Vagina (tissue), 2 donors: ENCODE results near the gene ATXN7L3. TPM values are rescaled to one million over a fixed set of nuclear protein-coding genes. Genes with fewer than 3 reads are reported as not detected.

Source experiments
- DNase-seq, 2 donors: peaks; one replicate each; pipeline ENCODE4 v3.0.0-alpha.2; 2017; ENCODE audit errors: extremely low spot score in 2 of 2
- H3K27ac ChIP-seq: fragments of 200-600 bp; sonication (generic); one replicate; pipeline ENCODE4 v1.5.1; 2019
- H3K27me3 ChIP-seq: fragments of 200-600 bp; sonication (generic); one replicate; pipeline ENCODE4 v1.5.1; 2019
- H3K36me3 ChIP-seq, 2 donors: fragments of 200-600 bp; sonication (generic); one replicate each; pipeline ENCODE4 v1.5.1; 2017 to 2019
- H3K4me1 ChIP-seq: fragments of 200-600 bp; sonication (generic); one replicate; pipeline ENCODE4 v1.5.1; 2019
- H3K4me3 ChIP-seq, 2 donors: fragments of 200-600 bp; sonication (generic); 1 replicate in 1 of 2; 2 replicates in 1 of 2; pipeline ENCODE4 v1.5.1; 2016 to 2019
- H3K9me3 ChIP-seq: fragments of 200-600 bp; sonication (generic); one replicate; pipeline ENCODE4 v1.5.1; 2019
- POLR2A ChIP-seq, 2 donors: fragments of 450-650 bp; IDR thresholded peaks; one replicate each; pipeline ENCODE4 v1.6.1; 2017; ENCODE audit warnings: antibody characterized with exemption in 2 of 2, mild to moderate bottlenecking in 2 of 2, moderate library complexity in 2 of 2
- POLR2AphosphoS5 ChIP-seq, 2 donors: sonication (generic); formaldehyde crosslinking; IDR thresholded peaks; one replicate each; pipeline ENCODE4 v1.9.0; 2017; ENCODE audit warnings: antibody characterized with exemption in 2 of 2, mild to moderate bottlenecking in 2 of 2, low read depth in 1 of 2; ENCODE audit not compliant: insufficient read depth in 1 of 2
- intact Hi-C: fragments of 100-400 bp; cut with DNase I; formaldehyde crosslinking; loops from one replicate; pipeline ENCODE4 v1.15.1; 2023
- total RNA-seq: library from RNA; depleted of rRNA; stranded (reverse); fragments of >200 nt; gene quantifications from one replicate; pipeline ENCODE4 v1.2.3, GENCODE V29; 2016
- TF ChIP-seq, protein P1 (sequence below), 3 experiments: fragments of 450-650 bp in 2 of 3; fragments of 200-600 bp in 1 of 3; sonication (generic) in 1 of 3; IDR thresholded peaks; one replicate each; pipeline ENCODE4 v1.5.1; 2017 to 2019; ENCODE audit warnings: antibody characterized with exemption in 3 of 3, mild to moderate bottlenecking in 2 of 3, moderate library complexity in 2 of 3

Gene ATXN7L3
- total RNA-seq, 1 donor from 2014 or later: 27.3 TPM

DNA sequence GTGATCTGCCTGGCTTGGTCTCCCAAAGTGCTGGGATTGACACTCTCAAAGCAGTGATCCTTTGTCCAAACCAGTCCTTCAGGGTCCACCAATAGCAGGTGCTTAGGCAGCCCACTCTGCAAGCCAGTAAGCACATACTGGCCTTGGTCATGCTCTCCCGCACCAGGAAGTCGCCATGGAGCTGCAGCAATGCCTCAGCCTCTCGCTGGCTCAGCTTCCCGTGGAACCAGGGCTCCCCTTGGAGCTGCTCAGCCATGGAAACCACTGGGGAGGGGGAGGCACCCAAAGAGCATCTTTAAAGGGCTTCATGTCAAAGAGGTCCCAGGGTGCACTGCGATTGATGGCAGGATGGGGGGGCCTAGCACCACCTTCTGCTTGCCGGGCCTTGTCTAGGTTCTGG, 29.4 kb upstream of the ATXN7L3 start:
- Histone ChIP-seq H3K4me1 (no peaks in the 10 kb centered on the region), H3K36me3 (no peaks in the 10 kb centered on the region), H3K9me3 (no peaks in the 10 kb centered on the region), H3K27me3 (no peaks in the 10 kb centered on the region), H3K4me3 (no peak overlapping the region), H3K27ac (no peak overlapping the region)
- TF ChIP-seq POLR2AphosphoS5 (IDR thresholded peaks at IDR 0.05; ENCODE audit: insufficient read depth in 1 of 2, low read depth in 1 of 2) (no peak), POLR2A (IDR thresholded peaks at IDR 0.05) (no peak)
- TF ChIP-seq, protein P1, sequence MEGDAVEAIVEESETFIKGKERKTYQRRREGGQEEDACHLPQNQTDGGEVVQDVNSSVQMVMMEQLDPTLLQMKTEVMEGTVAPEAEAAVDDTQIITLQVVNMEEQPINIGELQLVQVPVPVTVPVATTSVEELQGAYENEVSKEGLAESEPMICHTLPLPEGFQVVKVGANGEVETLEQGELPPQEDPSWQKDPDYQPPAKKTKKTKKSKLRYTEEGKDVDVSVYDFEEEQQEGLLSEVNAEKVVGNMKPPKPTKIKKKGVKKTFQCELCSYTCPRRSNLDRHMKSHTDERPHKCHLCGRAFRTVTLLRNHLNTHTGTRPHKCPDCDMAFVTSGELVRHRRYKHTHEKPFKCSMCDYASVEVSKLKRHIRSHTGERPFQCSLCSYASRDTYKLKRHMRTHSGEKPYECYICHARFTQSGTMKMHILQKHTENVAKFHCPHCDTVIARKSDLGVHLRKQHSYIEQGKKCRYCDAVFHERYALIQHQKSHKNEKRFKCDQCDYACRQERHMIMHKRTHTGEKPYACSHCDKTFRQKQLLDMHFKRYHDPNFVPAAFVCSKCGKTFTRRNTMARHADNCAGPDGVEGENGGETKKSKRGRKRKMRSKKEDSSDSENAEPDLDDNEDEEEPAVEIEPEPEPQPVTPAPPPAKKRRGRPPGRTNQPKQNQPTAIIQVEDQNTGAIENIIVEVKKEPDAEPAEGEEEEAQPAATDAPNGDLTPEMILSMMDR (IDR thresholded peaks at IDR 0.05): no peak
- no peak for DNase-seq
- intact Hi-C loops: no loop called here

DNA sequence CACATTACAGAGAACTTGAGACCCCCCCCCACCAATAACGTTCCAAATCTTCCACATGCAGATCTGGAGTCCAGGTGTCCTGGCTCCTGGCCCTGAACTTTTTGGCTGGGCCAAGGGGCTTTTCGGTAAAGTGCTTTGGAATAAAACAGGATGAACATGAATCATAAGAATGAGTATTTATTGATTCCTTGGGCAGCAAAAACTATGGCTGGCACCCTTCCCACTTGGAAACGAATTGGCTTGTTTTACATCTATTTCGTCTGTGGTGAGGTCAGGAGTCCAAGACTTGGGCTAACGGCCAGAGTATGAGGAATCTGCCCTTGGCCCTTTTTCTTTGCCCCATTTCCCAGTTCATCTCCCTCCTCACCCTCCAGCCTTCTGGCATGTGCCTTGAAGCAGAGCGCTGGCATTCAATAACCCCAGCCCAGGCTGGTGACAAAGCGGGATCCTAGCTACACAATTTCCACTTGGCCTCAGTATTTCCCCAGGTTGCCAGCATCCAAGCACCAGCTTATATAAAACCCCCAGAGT, 23.9 kb upstream of the ATXN7L3 start:
- no peak for DNase-seq
- no peak for TF ChIP-seq POLR2AphosphoS5 (IDR thresholded peaks at IDR 0.05; ENCODE audit: insufficient read depth in 1 of 2, low read depth in 1 of 2)
- TF ChIP-seq, protein P1 (IDR thresholded peaks at IDR 0.05): no peak
- TF ChIP-seq POLR2A (IDR thresholded peaks at IDR 0.05): no peak
- intact Hi-C loops: loop anchor here (1.0 kb wide), 2 partner anchors 23 to 101 kb away; partner anchors contain the start of gene SLC25A39
- Histone ChIP-seq H3K27me3 (no peaks in the 10 kb centered on the region), H3K36me3 (no peaks in the 10 kb centered on the region), H3K27ac (no peak overlapping the region), H3K9me3 (no peaks in the 10 kb centered on the region), H3K4me1 (peaks cover 23% of the 10 kb centered on the region), H3K4me3 (no peak overlapping the region)

DNA sequence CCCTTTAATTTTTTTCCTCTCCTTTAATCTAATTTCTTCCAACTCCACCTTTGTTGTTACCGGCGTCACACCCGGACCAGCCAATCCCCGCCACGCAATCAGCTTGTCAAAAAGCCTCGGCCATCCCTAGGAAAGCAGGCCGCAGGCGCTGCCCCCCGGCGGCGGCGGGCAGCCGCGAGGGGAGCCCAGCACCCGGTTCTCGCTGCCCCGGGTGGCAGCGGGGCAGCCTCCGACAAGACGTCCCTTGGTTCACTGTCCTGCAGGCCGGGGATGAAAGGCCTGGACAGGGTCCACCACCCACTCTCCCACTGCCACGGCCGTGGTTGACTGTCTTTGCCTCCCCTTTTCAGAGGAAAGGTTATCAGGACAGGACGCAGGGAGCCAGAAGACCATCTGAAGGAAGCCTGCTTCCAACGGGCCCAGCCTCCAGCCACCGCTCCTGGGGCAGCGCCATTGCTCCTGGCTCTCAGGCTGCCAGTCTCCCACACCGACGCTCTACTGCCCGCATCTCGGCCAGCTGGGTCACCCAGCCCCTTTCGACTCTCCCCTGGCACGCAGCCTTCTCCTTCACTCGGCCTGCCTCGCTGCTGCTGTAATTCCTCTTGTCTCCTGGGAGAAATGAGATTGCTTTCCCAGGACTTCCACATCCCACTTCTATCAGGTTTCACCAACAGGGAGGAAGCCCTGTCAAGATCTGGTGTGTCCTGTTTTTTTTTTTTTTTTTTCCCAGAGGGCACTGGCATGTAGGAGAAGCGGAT, 22.6 kb upstream of the ATXN7L3 start:
- no peak for DNase-seq
- TF ChIP-seq POLR2A (IDR thresholded peaks at IDR 0.05) (peak; percentile 38 to 47), POLR2AphosphoS5 (IDR thresholded peaks at IDR 0.05; ENCODE audit: insufficient read depth in 1 of 2, low read depth in 1 of 2) (peak; percentile 36 to 79)
- TF ChIP-seq, protein P1 (IDR thresholded peaks at IDR 0.05): no peak
- Histone ChIP-seq H3K4me1 (peaks cover 34% of the 10 kb centered on the region), H3K4me3 (peak overlapping the region; percentile 76 to 92), H3K27ac (peak overlapping the region; percentile 100), H3K9me3 (no peaks in the 10 kb centered on the region), H3K27me3 (no peaks in the 10 kb centered on the region), H3K36me3 (no peaks in the 10 kb centered on the region)
- intact Hi-C loops: no loop called here

DNA sequence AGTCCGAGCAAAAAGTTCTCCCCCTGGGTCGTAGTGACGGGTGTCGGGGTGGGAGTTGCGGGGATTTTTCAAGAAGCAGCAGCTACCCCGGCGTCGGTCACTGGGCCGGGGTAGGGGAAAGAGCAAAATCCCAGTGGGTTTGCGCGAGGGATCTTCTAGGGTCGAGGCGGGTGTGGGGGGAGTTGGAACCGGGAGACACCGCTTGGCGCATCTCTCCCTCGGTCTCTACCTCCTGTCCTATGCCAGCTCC, 22.1 kb upstream of the ATXN7L3 start:
- intact Hi-C loops: no loop called here
- TF ChIP-seq, protein P1 (IDR thresholded peaks at IDR 0.05): no peak
- TF ChIP-seq POLR2AphosphoS5 (IDR thresholded peaks at IDR 0.05; ENCODE audit: insufficient read depth in 1 of 2, low read depth in 1 of 2) (no peak), POLR2A (IDR thresholded peaks at IDR 0.05) (no peak)
- Histone ChIP-seq H3K27ac (peak overlapping the region; percentile 100), H3K27me3 (no peaks in the 10 kb centered on the region), H3K4me1 (peaks cover 39% of the 10 kb centered on the region), H3K4me3 (peak overlapping the region; percentile 76 to 92), H3K36me3 (no peaks in the 10 kb centered on the region), H3K9me3 (no peaks in the 10 kb centered on the region)
- no peak for DNase-seq
